Ishikawa (cell line): Measurements from ENCODE around the gene BCL2L13.

Source experiments
- CEBPB ChIP-seq: IDR thresholded peaks from 2 replicates; pipeline ENCODE4 v1.6.1; 2012
- CREB1 ChIP-seq: IDR thresholded peaks from 2 replicates; pipeline ENCODE4 v1.6.1; 2012; ENCODE audit warnings: low read depth
- EGR1 ChIP-seq: IDR thresholded peaks from 2 replicates; pipeline ENCODE4 v1.6.1; 2012
- EP300 ChIP-seq: IDR thresholded peaks from 2 replicates; pipeline ENCODE4 v1.6.1; 2012; ENCODE audit warnings: borderline replicate concordance
- FOXM1 ChIP-seq: IDR thresholded peaks from 2 replicates; pipeline ENCODE4 v1.6.1; 2012; ENCODE audit warnings: low read depth, borderline replicate concordance
- NFIC ChIP-seq: IDR thresholded peaks from 2 replicates; pipeline ENCODE4 v1.6.1; 2012
- RAD21 ChIP-seq: IDR thresholded peaks from 2 replicates; pipeline ENCODE4 v1.6.1; 2012; ENCODE audit warnings: low read depth
- TAF1 ChIP-seq: IDR thresholded peaks from 2 replicates; pipeline ENCODE4 v1.6.1; 2012; ENCODE audit warnings: low read depth, mild to moderate bottlenecking
- TCF12 ChIP-seq: IDR thresholded peaks from 2 replicates; pipeline ENCODE4 v1.6.1; 2012; ENCODE audit warnings: low read depth
- TEAD4 ChIP-seq: IDR thresholded peaks from 2 replicates; pipeline ENCODE4 v1.6.1; 2012
- YY1 ChIP-seq: IDR thresholded peaks from 2 replicates; pipeline ENCODE4 v1.6.1; 2012; ENCODE audit warnings: low read depth
- ZBTB7A ChIP-seq: IDR thresholded peaks from 2 replicates; pipeline ENCODE4 v1.6.1; 2012; ENCODE audit warnings: low read depth
- TF ChIP-seq, protein P1 (sequence below): IDR thresholded peaks from 2 replicates; pipeline ENCODE4 v1.6.1; 2012; ENCODE audit warnings: low read depth, mild to moderate bottlenecking
- TF ChIP-seq, protein P2 (sequence below): IDR thresholded peaks from 2 replicates; pipeline ENCODE4 v1.6.1; 2012
- TF ChIP-seq, protein P3 (sequence below): IDR thresholded peaks from 2 replicates; pipeline ENCODE4 v1.6.1; 2012

Gene BCL2L13

DNA sequence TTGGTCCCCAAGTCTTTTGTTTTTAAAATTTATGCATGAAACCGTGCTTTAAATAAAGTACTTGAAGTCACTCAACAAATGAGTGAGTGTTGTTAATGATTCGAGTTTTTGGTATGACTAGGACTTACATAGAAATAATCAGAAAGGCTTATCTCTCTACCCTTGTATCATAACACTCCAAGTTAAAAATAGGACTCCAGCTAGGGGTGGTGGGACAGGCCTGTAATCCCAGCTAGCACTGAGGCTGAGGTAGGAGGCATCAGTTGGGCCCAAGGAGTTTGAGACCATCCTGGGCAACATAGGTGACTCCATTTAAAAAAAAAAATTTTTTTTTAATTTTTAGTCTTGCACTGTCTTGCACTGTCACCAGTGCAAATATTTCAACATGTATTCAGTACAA lies 55.6 kb downstream of the BCL2L13 start:
- TF ChIP-seq TEAD4 (no peak), EP300 (no peak), EGR1 (no peak), CEBPB (no peak), CREB1 (no peak), NFIC (no peak), ZBTB7A (no peak), FOXM1 (no peak), TAF1 (no peak), TCF12 (no peak), YY1 (no peak), RAD21 (no peak)
- TF ChIP-seq, protein P1, sequence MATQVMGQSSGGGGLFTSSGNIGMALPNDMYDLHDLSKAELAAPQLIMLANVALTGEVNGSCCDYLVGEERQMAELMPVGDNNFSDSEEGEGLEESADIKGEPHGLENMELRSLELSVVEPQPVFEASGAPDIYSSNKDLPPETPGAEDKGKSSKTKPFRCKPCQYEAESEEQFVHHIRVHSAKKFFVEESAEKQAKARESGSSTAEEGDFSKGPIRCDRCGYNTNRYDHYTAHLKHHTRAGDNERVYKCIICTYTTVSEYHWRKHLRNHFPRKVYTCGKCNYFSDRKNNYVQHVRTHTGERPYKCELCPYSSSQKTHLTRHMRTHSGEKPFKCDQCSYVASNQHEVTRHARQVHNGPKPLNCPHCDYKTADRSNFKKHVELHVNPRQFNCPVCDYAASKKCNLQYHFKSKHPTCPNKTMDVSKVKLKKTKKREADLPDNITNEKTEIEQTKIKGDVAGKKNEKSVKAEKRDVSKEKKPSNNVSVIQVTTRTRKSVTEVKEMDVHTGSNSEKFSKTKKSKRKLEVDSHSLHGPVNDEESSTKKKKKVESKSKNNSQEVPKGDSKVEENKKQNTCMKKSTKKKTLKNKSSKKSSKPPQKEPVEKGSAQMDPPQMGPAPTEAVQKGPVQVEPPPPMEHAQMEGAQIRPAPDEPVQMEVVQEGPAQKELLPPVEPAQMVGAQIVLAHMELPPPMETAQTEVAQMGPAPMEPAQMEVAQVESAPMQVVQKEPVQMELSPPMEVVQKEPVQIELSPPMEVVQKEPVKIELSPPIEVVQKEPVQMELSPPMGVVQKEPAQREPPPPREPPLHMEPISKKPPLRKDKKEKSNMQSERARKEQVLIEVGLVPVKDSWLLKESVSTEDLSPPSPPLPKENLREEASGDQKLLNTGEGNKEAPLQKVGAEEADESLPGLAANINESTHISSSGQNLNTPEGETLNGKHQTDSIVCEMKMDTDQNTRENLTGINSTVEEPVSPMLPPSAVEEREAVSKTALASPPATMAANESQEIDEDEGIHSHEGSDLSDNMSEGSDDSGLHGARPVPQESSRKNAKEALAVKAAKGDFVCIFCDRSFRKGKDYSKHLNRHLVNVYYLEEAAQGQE = no peak
- TF ChIP-seq, protein P2, sequence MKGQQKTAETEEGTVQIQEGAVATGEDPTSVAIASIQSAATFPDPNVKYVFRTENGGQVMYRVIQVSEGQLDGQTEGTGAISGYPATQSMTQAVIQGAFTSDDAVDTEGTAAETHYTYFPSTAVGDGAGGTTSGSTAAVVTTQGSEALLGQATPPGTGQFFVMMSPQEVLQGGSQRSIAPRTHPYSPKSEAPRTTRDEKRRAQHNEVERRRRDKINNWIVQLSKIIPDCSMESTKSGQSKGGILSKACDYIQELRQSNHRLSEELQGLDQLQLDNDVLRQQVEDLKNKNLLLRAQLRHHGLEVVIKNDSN = no peak
- TF ChIP-seq, protein P3, sequence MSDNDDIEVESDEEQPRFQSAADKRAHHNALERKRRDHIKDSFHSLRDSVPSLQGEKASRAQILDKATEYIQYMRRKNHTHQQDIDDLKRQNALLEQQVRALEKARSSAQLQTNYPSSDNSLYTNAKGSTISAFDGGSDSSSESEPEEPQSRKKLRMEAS = no peak

DNA sequence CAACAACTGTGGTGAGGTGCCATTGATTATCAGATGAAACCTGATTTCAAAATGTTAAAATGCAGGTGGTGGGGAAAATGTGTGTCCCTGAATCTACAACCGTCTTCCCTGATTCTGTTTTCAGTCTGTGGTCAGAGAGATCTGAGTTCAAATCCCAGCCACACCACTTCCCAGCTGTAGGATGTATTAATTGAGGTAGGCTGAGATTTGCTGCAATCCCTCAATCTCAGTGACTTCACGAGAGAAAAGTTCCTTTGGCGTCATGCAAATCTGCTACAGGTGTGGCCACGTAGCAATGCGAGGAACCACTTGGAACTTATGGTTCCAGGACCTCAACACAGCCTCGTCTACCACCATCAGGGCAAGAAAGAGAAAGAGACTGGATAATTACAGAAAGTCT lies 56.2 kb downstream of the BCL2L13 start:
- TF ChIP-seq TEAD4 (no peak), YY1 (no peak), ZBTB7A (no peak), RAD21 (no peak), NFIC (no peak)
- TF ChIP-seq, protein P1 = no peak
- TF ChIP-seq, protein P3 = no peak

DNA sequence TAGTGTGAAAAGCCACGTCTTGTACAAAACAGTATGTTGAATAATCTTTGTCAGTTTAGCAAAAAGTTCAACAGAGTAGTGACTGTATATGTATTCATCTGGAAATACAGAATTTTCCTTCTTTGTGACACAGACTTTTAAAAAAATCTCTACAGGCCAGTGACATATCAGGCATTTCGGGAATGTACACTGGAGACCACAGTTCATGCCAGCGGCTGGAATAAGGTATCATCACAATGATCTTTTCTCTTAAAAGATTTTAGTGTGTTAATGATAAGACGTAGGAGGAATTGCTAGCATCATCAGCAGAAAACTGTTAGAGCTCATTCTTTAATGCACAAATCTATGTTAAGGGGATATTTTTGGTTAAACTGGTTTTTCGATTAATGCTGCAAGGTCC lies 57.4 kb downstream of the BCL2L13 start:
- no peak for TF ChIP-seq YY1
- no peak for TF ChIP-seq FOXM1
- TF ChIP-seq, protein P1 = no peak
- TF ChIP-seq, protein P2 = no peak
- no peak for TF ChIP-seq TCF12
- no peak for TF ChIP-seq ZBTB7A
- no peak for TF ChIP-seq RAD21
- TF ChIP-seq CREB1 = no peak

DNA sequence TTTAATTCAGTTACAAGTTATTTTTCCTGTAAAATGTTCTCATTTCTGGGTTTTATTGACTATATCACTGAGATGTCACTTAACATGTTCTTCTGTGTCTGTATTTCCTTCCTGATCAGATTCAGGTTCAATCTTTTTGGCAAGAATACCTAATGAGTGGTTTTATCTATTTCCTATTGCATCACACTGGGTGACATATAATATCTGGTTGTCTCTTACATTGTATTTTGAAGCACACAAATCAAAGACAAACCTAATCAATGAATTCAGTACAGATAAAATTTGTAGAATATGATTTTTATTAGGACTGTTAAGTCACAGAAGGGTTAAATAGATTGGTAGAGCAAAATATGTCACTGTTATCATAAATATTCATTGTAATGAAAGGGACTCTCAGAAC lies 60.4 kb downstream of the BCL2L13 start:
- TF ChIP-seq, protein P3 = no peak
- TF ChIP-seq CREB1 = no peak
- no peak for TF ChIP-seq EGR1
- no peak for TF ChIP-seq ZBTB7A
- TF ChIP-seq CEBPB = no peak
- TF ChIP-seq TCF12 = no peak
- TF ChIP-seq RAD21 = no peak
- no peak for TF ChIP-seq EP300
- TF ChIP-seq, protein P2 = no peak
